GM12878 (cell line): ENCODE data around the gene ABCC1. TPM values are rescaled to one million over a fixed set of nuclear protein-coding genes. Genes with fewer than 3 reads are reported as not detected.

ENCODE experiments used
- ATAC-seq: fragments of 200-7000 bp; cut with Tn5 transposase; 3 replicates; pipeline ENCODE4 v1.9.1; 2020; ENCODE audit warnings: mild to moderate bottlenecking, moderate library complexity
- BruUV-seq: library from RNA; stranded (reverse); fragments of 400-500 nt; replicated peaks from 2 replicates; lab custom pipeline; 2021; lab: Mats Ljungman, UMichigan
- CTCF ChIA-PET: fragments of 300-600 bp; sonication (Branson Sonifier 250); formaldehyde crosslinking; extraction: SDS; loops from one replicate; lab custom pipeline; 2021; ENCODE audit warnings: inconsistent platforms; lab: Yijun Ruan, JAX
- POLR2A ChIA-PET: fragments of 350-600 bp; formaldehyde crosslinking; extraction: SDS; loops from one replicate; lab custom pipeline; 2021; ENCODE audit warnings: inconsistent platforms; lab: Charles Lee
- RAD21 ChIA-PET: fragments of 300-600 bp; sonication (Branson Sonifier 250); formaldehyde crosslinking; loops from one replicate; lab custom pipeline; 2023; ENCODE audit warnings: antibody characterized with exemption; ENCODE audit not compliant: unreplicated experiment; lab: Charles Lee
- SMC1A ChIA-PET: fragments of 300-600 bp; sonication (Branson Sonifier 250); formaldehyde crosslinking; loops from one replicate; lab custom pipeline; 2023; ENCODE audit not compliant: unreplicated experiment, uncharacterized antibody; lab: Charles Lee
- DNase-seq: peaks from one replicate; pipeline ENCODE4 v3.0.0-alpha.2; 2011; ENCODE audit warnings: low read depth, low spot score
- FAIRE-seq: peaks from 3 replicates; lab custom pipeline; 2011; peaks lifted over from hg19 to GRCh38; lab: Jason Lieb, UNC
- H2AFZ ChIP-seq: 2 replicates; pipeline ENCODE4 v1.6.0; 2011; ENCODE audit warnings: low read depth, low read length, control low read depth; ENCODE audit not compliant: control insufficient read depth
- H3K27ac ChIP-seq: 2 replicates; pipeline ENCODE4 v1.5.1; 2011; ENCODE audit warnings: control low read depth; ENCODE audit not compliant: control insufficient read depth, insufficient read depth
- H3K27me3 ChIP-seq, 2 experiments: replicated peaks in 1 of 2; 2 replicates each; pipeline versions ENCODE4 v1.6.0 to v1.6.1; 2011; ENCODE audit warnings: low read length in 1 of 2; ENCODE audit not compliant: control insufficient read depth in 2 of 2, insufficient read depth in 2 of 2
- H3K36me3 ChIP-seq, 2 experiments: 2 replicates each; pipeline ENCODE4 v1.5.1; 2011; ENCODE audit warnings: low read length in 1 of 2; ENCODE audit not compliant: control insufficient read depth in 2 of 2, insufficient read depth in 2 of 2
- H3K4me1 ChIP-seq: 2 replicates; pipeline ENCODE4 v1.6.1; 2011; ENCODE audit warnings: mild to moderate bottlenecking, low read length, moderate library complexity, mixed read lengths; ENCODE audit not compliant: control insufficient read depth, insufficient read depth
- H3K4me2 ChIP-seq: 2 replicates; pipeline ENCODE4 v1.6.0; 2011; ENCODE audit warnings: control low read depth; ENCODE audit not compliant: control insufficient read depth, insufficient read depth
- H3K4me3 ChIP-seq: fragments of 200-600 bp; sonication (generic); 2 replicates; pipeline ENCODE4 v1.5.1; 2016
- H3K79me2 ChIP-seq: 2 replicates; pipeline ENCODE4 v1.6.0; 2011; ENCODE audit warnings: low read length; ENCODE audit not compliant: control insufficient read depth, insufficient read depth
- H3K9ac ChIP-seq: 2 replicates; pipeline ENCODE4 v1.8.0; 2011; ENCODE audit warnings: low read length, control low read depth, mixed read lengths; ENCODE audit not compliant: control insufficient read depth, insufficient read depth
- H3K9me3 ChIP-seq: replicated peaks from 3 replicates; pipeline ENCODE4 v1.5.1; 2011; ENCODE audit warnings: mild to moderate bottlenecking, low read length; ENCODE audit not compliant: control insufficient read depth, insufficient read depth
- H4K20me1 ChIP-seq: 2 replicates; pipeline ENCODE4 v1.6.0; 2011; ENCODE audit not compliant: control insufficient read depth, insufficient read depth
- ATF3 ChIP-seq: IDR thresholded peaks from 2 replicates; pipeline ENCODE4 v1.6.1; 2011; ENCODE audit warnings: low read depth, mild to moderate bottlenecking, low read length, moderate library complexity, borderline replicate concordance; ENCODE audit errors: extremely low read depth
- CBX5 ChIP-seq: sonication (generic); IDR thresholded peaks from 2 replicates; pipeline ENCODE4 v1.6.1; 2016; ENCODE audit warnings: low read depth, moderate library complexity, mild to moderate bottlenecking, inconsistent platforms
- HDAC6 ChIP-seq: fragments of 200-600 bp; sonication (generic); IDR thresholded peaks from one replicate; pipeline ENCODE4 v1.8.0; 2017; ENCODE audit warnings: antibody characterized with exemption; ENCODE audit not compliant: unreplicated experiment
- MEF2B ChIP-seq: fragments of 450-650 bp; IDR thresholded peaks from 2 replicates; pipeline ENCODE4 v1.6.1; 2018; ENCODE audit warnings: mild to moderate bottlenecking, moderate library complexity; ENCODE audit not compliant: partially characterized antibody, poor library complexity, severe bottlenecking
- MXI1 ChIP-seq: fragments of 150-350 bp; IDR thresholded peaks from 2 replicates; pipeline ENCODE4 v1.6.1; 2011; ENCODE audit warnings: low read depth, mild to moderate bottlenecking, inconsistent platforms, low read length, improper control_type of control experiment
- NFIC ChIP-seq: IDR thresholded peaks from 2 replicates; pipeline ENCODE4 v1.6.1; 2012; ENCODE audit warnings: low read depth, mild to moderate bottlenecking, inconsistent platforms, low read length, moderate library complexity
- RFX5 ChIP-seq: IDR thresholded peaks from 2 replicates; pipeline ENCODE4 v1.6.1; 2011; ENCODE audit warnings: low read depth, low read length, improper control_type of control experiment
- SIN3A ChIP-seq: IDR thresholded peaks from 2 replicates; pipeline ENCODE4 v1.6.1; 2012; ENCODE audit warnings: low read depth, low read length, improper control_type of control experiment
- SUPT20H ChIP-seq: IDR thresholded peaks from 2 replicates; pipeline ENCODE4 v1.6.1; 2011; ENCODE audit warnings: low read depth, mild to moderate bottlenecking, low read length, moderate library complexity, borderline replicate concordance; ENCODE audit not compliant: control insufficient read depth
- YY1 ChIP-seq: IDR thresholded peaks from 2 replicates; pipeline ENCODE4 v1.6.1; 2011; ENCODE audit warnings: low read depth, mild to moderate bottlenecking, low read length
- ZNF384 ChIP-seq: IDR thresholded peaks from 2 replicates; pipeline ENCODE4 v1.6.1; 2012; ENCODE audit warnings: low read depth, mild to moderate bottlenecking, low read length, improper control_type of control experiment, borderline replicate concordance
- WGBS: methylation state at CpG from one replicate; pipeline ENCODE4 v1.1.6; 2016; ENCODE audit warnings: low lambda C conversion rate; ENCODE audit not compliant: insufficient replicate concordance, insufficient coverage; ENCODE audit errors: missing lambda C conversion rate; 5-methylcytosine and 5-hydroxymethylcytosine counted together
- in situ Hi-C: fragments of 300-500 bp; cut with MboI; formaldehyde crosslinking; loops from 9 replicates; pipeline ENCODE4 v1.14.3; 2018; ENCODE audit warnings: mixed read lengths
- intact Hi-C: fragments of 100-400 bp; cut with micrococcal nuclease; formaldehyde crosslinking; loops from one replicate; pipeline ENCODE4 v1.14.2; 2022; ENCODE audit not compliant: unreplicated experiment
- polyA plus RNA-seq, 11 experiments: library from polyadenylated mRNA; depleted of rRNA in 4 of 11; unstranded in 6 of 11; stranded (reverse) in 5 of 11; fragments of >200 nt; fragmentation: Nextera tagmentation in 4 of 11; fragmentation: Illumina TruSeq in 1 of 11; extraction: Ambion mirVana in 4 of 11; extraction: Trizol in 1 of 11; gene quantifications; 1 replicate in 1 of 11; 2 replicates in 10 of 11; pipeline versions ENCODE4 v1.2.1 to v1.2.3, GENCODE V29; 2011 to 2016; ENCODE audit warnings: inconsistent platforms in 2 of 11, missing spikeins in 2 of 11, low read depth in 1 of 11
- total RNA-seq, 4 experiments: library from RNA; depleted of rRNA in 3 of 4; stranded (reverse); fragments of >200 nt in 3 of 4; fragmentation: Illumina TruSeq in 1 of 4; extraction: Trizol in 1 of 4; gene quantifications; 2 replicates each; pipeline versions ENCODE4 v1.2.1 to v1.2.3, GENCODE V29; 2013 to 2021
- TF ChIP-seq, protein P1 (sequence below): fragments of 450-650 bp; IDR thresholded peaks from 2 replicates; pipeline ENCODE4 v1.6.1; 2017; ENCODE audit warnings: mild to moderate bottlenecking, low read depth, inconsistent platforms; ENCODE audit not compliant: poor library complexity, severe bottlenecking
- TF ChIP-seq, protein P2 (sequence below): fragments of 450-650 bp; IDR thresholded peaks from 2 replicates; pipeline ENCODE4 v1.6.1; 2017; ENCODE audit warnings: mild to moderate bottlenecking, moderate library complexity
- TF ChIP-seq, protein P3 (sequence below): fragments of 450-650 bp; formaldehyde crosslinking; IDR thresholded peaks from 2 replicates; pipeline ENCODE4 v1.4.0; 2022; ENCODE audit warnings: mild to moderate bottlenecking, moderate library complexity

Gene ABCC1
- total and polyA plus RNA-seq, 10 of the 15 experiments (the other 5 are each of a cell fraction or from before 2014, with no cell fraction given), result 3.2 to 44.6 (median 14.5) TPM

GRCh38 chr16:16167927-16168326 is 218.5 kb downstream of the ABCC1 start:
- DNase-seq (no peak), ATAC-seq (no peak), FAIRE-seq (no peak)
- intact Hi-C loops (no loop called here), in situ Hi-C loops (no loop called here)
- Histone ChIP-seq H3K27ac (no peak overlapping the region), H3K4me3 (no peak overlapping the region), H3K4me2 (no peak overlapping the region), H3K4me1 (no peaks in the 10 kb centered on the region), H3K79me2 (no peaks in the 10 kb centered on the region), H4K20me1 (no peaks in the 10 kb centered on the region), H2AFZ (no peak overlapping the region), H3K27me3 (no peaks in the 10 kb centered on the region), H3K9me3 (no peaks in the 10 kb centered on the region), H3K9ac (no peak overlapping the region), H3K36me3 (no peaks in the 10 kb centered on the region)
- CTCF ChIA-PET, result interaction anchor here (1.0 kb wide), 1 partner anchor 18 kb away, joined by 5 read pairs; no protein-coding TSS in a partner anchor
- SMC1A ChIA-PET, result no interaction called here
- no TSS peak for BruUV-seq
- 34% methylated on average over 11 of the region's 11 CpGs for WGBS
- POLR2A ChIA-PET, result no interaction called here
- RAD21 ChIA-PET, result no interaction called here
- TF ChIP-seq CBX5 (no peak), HDAC6 (no peak), MXI1 (no peak), ATF3 (no peak), YY1 (no peak), RFX5 (no peak), NFIC (no peak), SIN3A (no peak), MEF2B (no peak), ZNF384 (no peak), SUPT20H (no peak)
- TF ChIP-seq, protein P1, sequence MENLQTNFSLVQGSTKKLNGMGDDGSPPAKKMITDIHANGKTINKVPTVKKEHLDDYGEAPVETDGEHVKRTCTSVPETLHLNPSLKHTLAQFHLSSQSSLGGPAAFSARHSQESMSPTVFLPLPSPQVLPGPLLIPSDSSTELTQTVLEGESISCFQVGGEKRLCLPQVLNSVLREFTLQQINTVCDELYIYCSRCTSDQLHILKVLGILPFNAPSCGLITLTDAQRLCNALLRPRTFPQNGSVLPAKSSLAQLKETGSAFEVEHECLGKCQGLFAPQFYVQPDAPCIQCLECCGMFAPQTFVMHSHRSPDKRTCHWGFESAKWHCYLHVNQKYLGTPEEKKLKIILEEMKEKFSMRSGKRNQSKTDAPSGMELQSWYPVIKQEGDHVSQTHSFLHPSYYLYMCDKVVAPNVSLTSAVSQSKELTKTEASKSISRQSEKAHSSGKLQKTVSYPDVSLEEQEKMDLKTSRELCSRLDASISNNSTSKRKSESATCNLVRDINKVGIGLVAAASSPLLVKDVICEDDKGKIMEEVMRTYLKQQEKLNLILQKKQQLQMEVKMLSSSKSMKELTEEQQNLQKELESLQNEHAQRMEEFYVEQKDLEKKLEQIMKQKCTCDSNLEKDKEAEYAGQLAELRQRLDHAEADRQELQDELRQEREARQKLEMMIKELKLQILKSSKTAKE, result no peak
- TF ChIP-seq, protein P2, sequence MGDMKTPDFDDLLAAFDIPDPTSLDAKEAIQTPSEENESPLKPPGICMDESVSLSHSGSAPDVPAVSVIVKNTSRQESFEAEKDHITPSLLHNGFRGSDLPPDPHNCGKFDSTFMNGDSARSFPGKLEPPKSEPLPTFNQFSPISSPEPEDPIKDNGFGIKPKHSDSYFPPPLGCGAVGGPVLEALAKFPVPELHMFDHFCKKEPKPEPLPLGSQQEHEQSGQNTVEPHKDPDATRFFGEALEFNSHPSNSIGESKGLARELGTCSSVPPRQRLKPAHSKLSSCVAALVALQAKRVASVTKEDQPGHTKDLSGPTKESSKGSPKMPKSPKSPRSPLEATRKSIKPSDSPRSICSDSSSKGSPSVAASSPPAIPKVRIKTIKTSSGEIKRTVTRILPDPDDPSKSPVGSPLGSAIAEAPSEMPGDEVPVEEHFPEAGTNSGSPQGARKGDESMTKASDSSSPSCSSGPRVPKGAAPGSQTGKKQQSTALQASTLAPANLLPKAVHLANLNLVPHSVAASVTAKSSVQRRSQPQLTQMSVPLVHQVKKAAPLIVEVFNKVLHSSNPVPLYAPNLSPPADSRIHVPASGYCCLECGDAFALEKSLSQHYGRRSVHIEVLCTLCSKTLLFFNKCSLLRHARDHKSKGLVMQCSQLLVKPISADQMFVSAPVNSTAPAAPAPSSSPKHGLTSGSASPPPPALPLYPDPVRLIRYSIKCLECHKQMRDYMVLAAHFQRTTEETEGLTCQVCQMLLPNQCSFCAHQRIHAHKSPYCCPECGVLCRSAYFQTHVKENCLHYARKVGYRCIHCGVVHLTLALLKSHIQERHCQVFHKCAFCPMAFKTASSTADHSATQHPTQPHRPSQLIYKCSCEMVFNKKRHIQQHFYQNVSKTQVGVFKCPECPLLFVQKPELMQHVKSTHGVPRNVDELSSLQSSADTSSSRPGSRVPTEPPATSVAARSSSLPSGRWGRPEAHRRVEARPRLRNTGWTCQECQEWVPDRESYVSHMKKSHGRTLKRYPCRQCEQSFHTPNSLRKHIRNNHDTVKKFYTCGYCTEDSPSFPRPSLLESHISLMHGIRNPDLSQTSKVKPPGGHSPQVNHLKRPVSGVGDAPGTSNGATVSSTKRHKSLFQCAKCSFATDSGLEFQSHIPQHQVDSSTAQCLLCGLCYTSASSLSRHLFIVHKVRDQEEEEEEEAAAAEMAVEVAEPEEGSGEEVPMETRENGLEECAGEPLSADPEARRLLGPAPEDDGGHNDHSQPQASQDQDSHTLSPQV, result no peak
- TF ChIP-seq, protein P3, sequence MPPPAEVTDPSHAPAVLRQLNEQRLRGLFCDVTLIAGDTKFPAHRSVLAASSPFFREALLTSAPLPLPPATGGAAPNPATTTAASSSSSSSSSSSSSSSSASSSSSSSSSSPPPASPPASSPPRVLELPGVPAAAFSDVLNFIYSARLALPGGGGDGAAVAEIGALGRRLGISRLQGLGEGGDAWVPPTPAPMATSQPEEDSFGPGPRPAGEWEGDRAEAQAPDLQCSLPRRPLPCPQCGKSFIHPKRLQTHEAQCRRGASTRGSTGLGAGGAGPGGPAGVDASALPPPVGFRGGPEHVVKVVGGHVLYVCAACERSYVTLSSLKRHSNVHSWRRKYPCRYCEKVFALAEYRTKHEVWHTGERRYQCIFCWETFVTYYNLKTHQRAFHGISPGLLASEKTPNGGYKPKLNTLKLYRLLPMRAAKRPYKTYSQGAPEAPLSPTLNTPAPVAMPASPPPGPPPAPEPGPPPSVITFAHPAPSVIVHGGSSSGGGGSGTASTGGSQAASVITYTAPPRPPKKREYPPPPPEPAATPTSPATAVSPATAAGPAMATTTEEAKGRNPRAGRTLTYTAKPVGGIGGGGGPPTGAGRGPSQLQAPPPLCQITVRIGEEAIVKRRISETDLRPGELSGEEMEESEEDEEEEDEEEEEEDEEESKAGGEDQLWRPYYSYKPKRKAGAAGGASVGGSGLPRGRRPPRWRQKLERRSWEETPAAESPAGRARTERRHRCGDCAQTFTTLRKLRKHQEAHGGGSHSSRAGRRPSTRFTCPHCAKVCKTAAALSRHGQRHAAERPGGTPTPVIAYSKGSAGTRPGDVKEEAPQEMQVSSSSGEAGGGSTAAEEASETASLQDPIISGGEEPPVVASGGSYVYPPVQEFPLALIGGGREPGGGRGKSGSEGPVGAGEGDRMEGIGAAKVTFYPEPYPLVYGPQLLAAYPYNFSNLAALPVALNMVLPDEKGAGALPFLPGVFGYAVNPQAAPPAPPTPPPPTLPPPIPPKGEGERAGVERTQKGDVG (CRISPR knock-in tag), result no peak
